Lower lobe of right lung (tissue), 2 donors: Measurements from ENCODE around the gene RASSF7. TPM values are rescaled to one million over a fixed set of nuclear protein-coding genes. Genes with fewer than 3 reads are reported as not detected.

Experiments used
- ATAC-seq, 2 donors: fragments of 200-7000 bp; cut with Tn5 transposase; one replicate each; pipeline ENCODE4 v1.9.1; 2020 to 2022; ENCODE audit warnings: mild to moderate bottlenecking in 2 of 2, moderate library complexity in 2 of 2
- DNase-seq: peaks from one replicate; pipeline ENCODE4 v3.0.0-alpha.2; 2020
- H3K27ac ChIP-seq: fragments of 200-600 bp; one replicate; pipeline ENCODE4 v1.8.0; 2022
- H3K27me3 ChIP-seq: fragments of 200-600 bp; one replicate; pipeline ENCODE4 v1.8.0; 2022; ENCODE audit warnings: low read depth
- H3K36me3 ChIP-seq: fragments of 200-600 bp; one replicate; pipeline ENCODE4 v1.8.0; 2022; ENCODE audit warnings: mild to moderate bottlenecking
- H3K4me1 ChIP-seq: fragments of 200-600 bp; one replicate; pipeline ENCODE4 v1.8.0; 2022
- H3K4me3 ChIP-seq: fragments of 200-600 bp; one replicate; pipeline ENCODE4 v1.8.0; 2022; ENCODE audit warnings: mild to moderate bottlenecking
- H3K9me3 ChIP-seq: fragments of 200-600 bp; one replicate; pipeline ENCODE4 v1.8.0; 2022
- intact Hi-C: fragments of 100-400 bp; cut with DNase I; formaldehyde crosslinking; loops from one replicate; pipeline ENCODE4 v1.11.0; 2022
- total RNA-seq: library from RNA; stranded (reverse); fragmentation: NEBNext Ultra II Directional; extraction: Animal tissue kit (Norgen Biotek cat#: 25700); gene quantifications from one replicate; pipeline ENCODE4 v1.2.1, GENCODE V29; 2021
- TF ChIP-seq, protein P1 (sequence below): fragments of 200-600 bp; IDR thresholded peaks from one replicate; pipeline ENCODE4 v1.8.0; 2022; ENCODE audit warnings: antibody characterized with exemption, mild to moderate bottlenecking
- donor health status: DM: no; HTN: yes; CAD: no; lungs with severe emphysema.

The RASSF7 gene
- total RNA-seq, 1 donor from 2014 or later: 71.5 TPM

GRCh38 chr11:540583-541432, 20.0 kb upstream of the RASSF7 start:
- H3K4me1 ChIP-seq: peaks cover 21% of the 10 kb centered on the region

DNA sequence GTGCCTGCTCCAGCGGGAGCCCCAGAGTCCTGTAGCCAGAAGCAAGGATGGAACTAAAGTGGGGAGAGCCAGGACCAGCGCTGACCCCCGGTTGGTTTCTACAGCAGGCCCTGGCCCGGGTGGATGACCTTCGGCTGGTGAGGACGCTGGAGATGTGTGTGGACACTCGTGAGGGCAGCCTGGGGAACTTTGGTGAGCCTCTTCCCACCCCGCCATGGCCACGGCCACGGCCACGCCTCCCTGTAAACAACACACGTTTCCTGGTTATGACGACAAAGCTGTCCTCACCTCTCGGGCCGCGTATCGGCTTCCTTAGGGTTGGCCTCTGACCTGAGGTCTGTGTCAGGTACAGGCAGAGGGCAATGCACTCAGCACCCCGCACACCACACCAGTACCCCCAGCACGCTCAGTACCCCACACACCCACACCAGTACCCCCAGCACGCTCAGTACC, 19.3 kb upstream of the RASSF7 start:
- intact Hi-C loops: no loop called here
- peaks cover 16% of the 10 kb centered on the region for H3K4me1 ChIP-seq
- H3K9me3 ChIP-seq: no peaks in the 10 kb centered on the region
- TF ChIP-seq, protein P1, sequence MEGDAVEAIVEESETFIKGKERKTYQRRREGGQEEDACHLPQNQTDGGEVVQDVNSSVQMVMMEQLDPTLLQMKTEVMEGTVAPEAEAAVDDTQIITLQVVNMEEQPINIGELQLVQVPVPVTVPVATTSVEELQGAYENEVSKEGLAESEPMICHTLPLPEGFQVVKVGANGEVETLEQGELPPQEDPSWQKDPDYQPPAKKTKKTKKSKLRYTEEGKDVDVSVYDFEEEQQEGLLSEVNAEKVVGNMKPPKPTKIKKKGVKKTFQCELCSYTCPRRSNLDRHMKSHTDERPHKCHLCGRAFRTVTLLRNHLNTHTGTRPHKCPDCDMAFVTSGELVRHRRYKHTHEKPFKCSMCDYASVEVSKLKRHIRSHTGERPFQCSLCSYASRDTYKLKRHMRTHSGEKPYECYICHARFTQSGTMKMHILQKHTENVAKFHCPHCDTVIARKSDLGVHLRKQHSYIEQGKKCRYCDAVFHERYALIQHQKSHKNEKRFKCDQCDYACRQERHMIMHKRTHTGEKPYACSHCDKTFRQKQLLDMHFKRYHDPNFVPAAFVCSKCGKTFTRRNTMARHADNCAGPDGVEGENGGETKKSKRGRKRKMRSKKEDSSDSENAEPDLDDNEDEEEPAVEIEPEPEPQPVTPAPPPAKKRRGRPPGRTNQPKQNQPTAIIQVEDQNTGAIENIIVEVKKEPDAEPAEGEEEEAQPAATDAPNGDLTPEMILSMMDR: no peak
- DNase-seq (peak; percentile 40), ATAC-seq (no peak)
- H3K36me3 ChIP-seq: no peaks in the 10 kb centered on the region
- peaks cover 4% of the 10 kb centered on the region for H3K27me3 ChIP-seq
- no peak overlapping the region for H3K27ac ChIP-seq
- no peak overlapping the region for H3K4me3 ChIP-seq

More at GRCh38 chr11:540583-541432, 20.0 kb upstream of the RASSF7 start:
- TF ChIP-seq, protein P1: no peak
- intact Hi-C loops: no loop called here
- Histone ChIP-seq H3K36me3 (no peaks in the 10 kb centered on the region), H3K4me3 (no peak overlapping the region), H3K27me3 (peaks cover 4% of the 10 kb centered on the region), H3K27ac (no peak overlapping the region), H3K9me3 (no peaks in the 10 kb centered on the region)
- DNase-seq: peak; percentile 37
- ATAC-seq: no peak

GRCh38 chr11:544817-545166, 16.0 kb upstream of the RASSF7 start:
- TF ChIP-seq, protein P1: no peak
- Histone ChIP-seq H3K27ac (no peak overlapping the region), H3K4me1 (no peaks in the 10 kb centered on the region), H3K36me3 (no peaks in the 10 kb centered on the region), H3K9me3 (no peaks in the 10 kb centered on the region), H3K27me3 (no peaks in the 10 kb centered on the region), H3K4me3 (no peak overlapping the region)
- intact Hi-C loops: no loop called here
- ATAC-seq (peak in 1 of 2 donors; percentile 2), DNase-seq (no peak)

GRCh38 chr11:545171-545570, 15.6 kb upstream of the RASSF7 start:
- Histone ChIP-seq H3K4me3 (no peak overlapping the region), H3K36me3 (no peaks in the 10 kb centered on the region), H3K27me3 (no peaks in the 10 kb centered on the region), H3K9me3 (no peaks in the 10 kb centered on the region), H3K4me1 (no peaks in the 10 kb centered on the region), H3K27ac (no peak overlapping the region)
- ATAC-seq (no peak), DNase-seq (no peak)
- TF ChIP-seq, protein P1: no peak
- intact Hi-C loops: no loop called here

GRCh38 chr11:548700-549603, 11.8 kb upstream of the RASSF7 start:
- DNase-seq: no peak

More at GRCh38 chr11:548700-549603, 11.8 kb upstream of the RASSF7 start:
- no peaks in the 10 kb centered on the region for H3K9me3 ChIP-seq
- H3K27me3 ChIP-seq: peaks cover 18% of the 10 kb centered on the region
- no peaks in the 10 kb centered on the region for H3K36me3 ChIP-seq
- H3K27ac ChIP-seq: no peak overlapping the region
- TF ChIP-seq, protein P1: no peak
- no peaks in the 10 kb centered on the region for H3K4me1 ChIP-seq
- ATAC-seq: no peak
- intact Hi-C loops: no loop called here
- H3K4me3 ChIP-seq: no peak overlapping the region
